Neuronal stem cell (in vitro differentiated cells): ENCODE data around the gene SNRNP200.

ENCODE experiments used
- DNase-seq: peaks from one replicate; pipeline ENCODE4 v3.0.0-alpha.2; 2013; ENCODE audit warnings: low spot score
- H2AFZ ChIP-seq: one replicate; pipeline ENCODE4 v1.6.1; 2013; ENCODE audit warnings: mild to moderate bottlenecking, low read length, inconsistent platforms
- H2AK5ac ChIP-seq: 2 replicates; pipeline ENCODE4 v1.6.1; 2013; ENCODE audit warnings: low read depth, mild to moderate bottlenecking, inconsistent platforms, low read length, moderate library complexity, mixed read lengths
- H2BK120ac ChIP-seq: 2 replicates; pipeline ENCODE4 v1.6.1; 2013; ENCODE audit warnings: low read depth, mild to moderate bottlenecking, inconsistent platforms, low read length, moderate library complexity, mixed read lengths
- H2BK12ac ChIP-seq: one replicate; pipeline ENCODE4 v1.6.1; 2013; ENCODE audit warnings: low read length, inconsistent platforms
- H2BK15ac ChIP-seq: 2 replicates; pipeline ENCODE4 v1.6.1; 2013; ENCODE audit warnings: mild to moderate bottlenecking, low read length, inconsistent platforms, mixed read lengths
- H2BK5ac ChIP-seq: one replicate; pipeline ENCODE4 v1.6.1; 2013; ENCODE audit warnings: inconsistent platforms, mild to moderate bottlenecking, low read length, moderate library complexity
- H3K14ac ChIP-seq: one replicate; pipeline ENCODE4 v1.6.1; 2013; ENCODE audit warnings: low read length, inconsistent platforms
- H3K18ac ChIP-seq: 2 replicates; pipeline ENCODE4 v1.6.1; 2013; ENCODE audit warnings: low read length, inconsistent platforms
- H3K23ac ChIP-seq: 2 replicates; pipeline ENCODE4 v1.6.1; 2013; ENCODE audit warnings: low read depth, mild to moderate bottlenecking, mixed read lengths, low read length, inconsistent platforms; ENCODE audit not compliant: poor library complexity
- H3K27ac ChIP-seq: replicated peaks from 3 replicates; pipeline ENCODE4 v1.5.1; 2013; ENCODE audit warnings: low read length, inconsistent platforms
- H3K27me3 ChIP-seq, 3 experiments: 2 replicates each; pipeline ENCODE4 v1.6.1; 2013; ENCODE audit warnings: low read length in 3 of 3, mild to moderate bottlenecking in 2 of 3, inconsistent platforms in 1 of 3, low read depth in 1 of 3, mixed read lengths in 1 of 3, moderate library complexity in 1 of 3; ENCODE audit not compliant: control insufficient read depth in 3 of 3, insufficient read depth in 3 of 3
- H3K36me3 ChIP-seq, 2 donors: replicated peaks in 1 of 2; 2 replicates each; pipeline ENCODE4 v1.6.1; 2013; ENCODE audit warnings: low read length in 2 of 2; ENCODE audit not compliant: control insufficient read depth in 2 of 2, insufficient read depth in 2 of 2
- H3K4ac ChIP-seq: 2 replicates; pipeline ENCODE4 v1.6.1; 2013; ENCODE audit warnings: inconsistent platforms, mild to moderate bottlenecking, low read length, moderate library complexity
- H3K4me1 ChIP-seq, 2 donors: 1 replicate in 1 of 2; 2 replicates in 1 of 2; pipeline ENCODE4 v1.6.1; 2013; ENCODE audit warnings: low read length in 2 of 2, low read depth in 1 of 2; ENCODE audit not compliant: control insufficient read depth in 2 of 2, insufficient read depth in 1 of 2
- H3K4me2 ChIP-seq: one replicate; pipeline ENCODE4 v1.6.1; 2013; ENCODE audit warnings: mild to moderate bottlenecking, low read length, inconsistent platforms; ENCODE audit not compliant: insufficient read depth, poor library complexity, severe bottlenecking
- H3K4me3 ChIP-seq, 2 donors: 2 replicates each; pipeline ENCODE4 v1.5.1; 2013; ENCODE audit warnings: low read length in 2 of 2, mild to moderate bottlenecking in 2 of 2, inconsistent platforms in 1 of 2, moderate library complexity in 1 of 2
- H3K79me1 ChIP-seq: one replicate; pipeline ENCODE4 v1.6.1; 2013; ENCODE audit warnings: low read depth, mild to moderate bottlenecking, inconsistent platforms, low read length, moderate library complexity
- H3K9ac ChIP-seq: one replicate; pipeline ENCODE4 v1.6.1; 2013; ENCODE audit warnings: mild to moderate bottlenecking, low read depth, low read length, inconsistent platforms; ENCODE audit not compliant: poor library complexity
- H3K9me3 ChIP-seq, 2 donors: replicated peaks in 1 of 2; 2 replicates each; pipeline versions ENCODE3 to v1.6.1; 2013; ENCODE audit warnings: low read length in 2 of 2, mild to moderate bottlenecking in 2 of 2, inconsistent platforms in 1 of 2, low read depth in 1 of 2, mixed read lengths in 1 of 2, moderate library complexity in 1 of 2; ENCODE audit not compliant: control insufficient read depth in 2 of 2, insufficient read depth in 1 of 2
- H4K8ac ChIP-seq: one replicate; pipeline ENCODE4 v1.6.1; 2013; ENCODE audit warnings: low read depth, mild to moderate bottlenecking, inconsistent platforms, low read length, moderate library complexity
- H4K91ac ChIP-seq: one replicate; pipeline ENCODE4 v1.6.1; 2013; ENCODE audit warnings: low read length, low read depth, mild to moderate bottlenecking, inconsistent platforms; ENCODE audit not compliant: poor library complexity
- WGBS, 2 donors: extraction: QIAGEN DNeasy Blood & Tissue Kit; methylation state at CpG; one replicate each; pipeline ENCODE4 v1.1.7; 2013; ENCODE audit warnings: missing lambda C conversion rate in 2 of 2, mixed read lengths in 1 of 2; ENCODE audit not compliant: insufficient read length in 2 of 2, insufficient replicate concordance in 1 of 2; ENCODE audit errors: extremely low coverage in 2 of 2; 5-methylcytosine and 5-hydroxymethylcytosine counted together

SNRNP200 gene

DNA sequence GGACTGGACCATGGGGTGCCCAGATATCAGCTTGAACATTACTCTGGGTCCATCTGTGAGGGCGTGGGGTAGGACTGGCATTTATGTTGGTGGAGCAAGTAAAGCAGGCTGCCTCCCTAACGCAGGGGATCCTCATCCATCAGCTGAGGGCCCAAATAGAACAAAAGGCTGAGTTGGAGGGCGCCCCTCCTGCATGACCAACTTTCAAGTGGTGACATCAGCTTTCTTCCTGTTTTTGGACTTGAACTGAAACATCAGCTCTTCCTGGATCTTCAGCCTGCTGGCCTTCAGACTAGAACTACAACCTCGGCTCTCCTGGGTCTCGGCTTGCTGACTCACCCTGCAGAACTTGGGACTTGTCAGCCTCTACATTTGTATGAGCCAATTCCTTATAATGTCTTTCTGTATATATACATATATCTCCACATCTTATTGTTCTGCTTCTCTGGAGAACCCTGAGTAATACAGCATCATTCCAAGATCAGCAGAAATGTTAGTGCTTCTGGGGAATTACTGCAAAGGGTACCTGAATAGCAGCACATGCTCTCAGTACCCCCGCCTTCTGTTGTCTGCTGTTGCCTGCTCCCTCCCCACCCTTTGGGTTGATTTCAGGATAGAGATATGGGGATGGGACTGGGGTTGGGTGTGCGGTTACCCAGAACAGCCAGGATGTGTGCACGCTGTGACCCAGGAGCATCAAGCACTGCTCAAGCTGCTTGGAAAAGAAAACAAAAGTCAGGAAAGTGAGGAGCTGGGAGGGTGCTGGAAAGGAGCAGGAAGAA is 59.5 kb downstream of the SNRNP200 start:
- Histone ChIP-seq H3K79me1 (no peaks in the 10 kb centered on the region), H3K27me3 (no peaks in the 10 kb centered on the region), H3K18ac (no peak overlapping the region), H3K4ac (no peak overlapping the region), H4K8ac (no peak overlapping the region), H3K23ac (no peak overlapping the region), H2BK120ac (no peak overlapping the region), H2BK12ac (no peak overlapping the region), H3K9ac (no peak overlapping the region), H3K36me3 (peaks cover 5 to 9% of the 10 kb centered on the region in 2 donors), H3K4me1 (peaks cover 0 to 3% of the 10 kb centered on the region in 2 donors), H3K14ac (no peak overlapping the region), H2BK15ac (no peak overlapping the region), H4K91ac (no peak overlapping the region), H2AK5ac (no peak overlapping the region), H3K27ac (no peak overlapping the region), H3K4me3 (no peak overlapping the region), H3K4me2 (no peak overlapping the region), H2BK5ac (no peak overlapping the region), H3K9me3 (peaks cover 2 to 3% of the 10 kb centered on the region in 2 donors), H2AFZ (no peak overlapping the region)
- no peak for DNase-seq
- no CpG with 5 or more reads among the region's 8 CpGs for WGBS, 2 donors

DNA sequence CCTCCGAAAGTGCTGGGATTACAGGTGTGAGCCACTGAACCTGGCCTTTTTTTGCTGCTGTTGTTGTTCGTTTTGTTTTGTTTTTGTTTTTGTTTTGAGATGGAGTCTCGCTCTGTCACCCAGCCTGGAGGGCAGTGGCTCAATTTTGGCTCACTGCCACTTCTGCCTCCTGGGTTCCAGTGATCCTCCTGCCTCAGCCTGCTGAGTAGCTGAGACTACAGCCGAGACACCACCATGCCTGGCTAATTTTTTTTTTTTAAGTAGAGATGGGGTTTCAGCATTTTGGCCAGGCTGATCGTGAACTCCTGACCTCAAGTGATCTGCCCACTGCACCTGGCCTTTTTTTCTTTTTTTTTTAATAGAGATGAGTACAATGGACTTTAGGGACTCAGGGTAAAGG is 61.5 kb downstream of the SNRNP200 start:
- Histone ChIP-seq H2BK5ac (no peak overlapping the region), H4K91ac (no peak overlapping the region), H3K9me3 (peaks cover 2 to 3% of the 10 kb centered on the region in 2 donors), H3K4me3 (no peak overlapping the region), H2AK5ac (no peak overlapping the region), H3K23ac (no peak overlapping the region), H2AFZ (no peak overlapping the region), H3K4me1 (peaks cover 0 to 3% of the 10 kb centered on the region in 2 donors), H2BK15ac (no peak overlapping the region), H3K14ac (no peak overlapping the region), H3K27ac (no peak overlapping the region), H4K8ac (no peak overlapping the region), H3K4ac (no peak overlapping the region), H3K9ac (no peak overlapping the region), H2BK120ac (no peak overlapping the region), H3K18ac (no peak overlapping the region), H2BK12ac (no peak overlapping the region), H3K27me3 (no peaks in the 10 kb centered on the region), H3K79me1 (no peaks in the 10 kb centered on the region), H3K4me2 (no peak overlapping the region), H3K36me3 (peaks cover 0 to 2% of the 10 kb centered on the region in 2 donors)
- DNase-seq, result no peak
- WGBS, 2 donors, result no CpG with 5 or more reads among the region's 5 CpGs

DNA sequence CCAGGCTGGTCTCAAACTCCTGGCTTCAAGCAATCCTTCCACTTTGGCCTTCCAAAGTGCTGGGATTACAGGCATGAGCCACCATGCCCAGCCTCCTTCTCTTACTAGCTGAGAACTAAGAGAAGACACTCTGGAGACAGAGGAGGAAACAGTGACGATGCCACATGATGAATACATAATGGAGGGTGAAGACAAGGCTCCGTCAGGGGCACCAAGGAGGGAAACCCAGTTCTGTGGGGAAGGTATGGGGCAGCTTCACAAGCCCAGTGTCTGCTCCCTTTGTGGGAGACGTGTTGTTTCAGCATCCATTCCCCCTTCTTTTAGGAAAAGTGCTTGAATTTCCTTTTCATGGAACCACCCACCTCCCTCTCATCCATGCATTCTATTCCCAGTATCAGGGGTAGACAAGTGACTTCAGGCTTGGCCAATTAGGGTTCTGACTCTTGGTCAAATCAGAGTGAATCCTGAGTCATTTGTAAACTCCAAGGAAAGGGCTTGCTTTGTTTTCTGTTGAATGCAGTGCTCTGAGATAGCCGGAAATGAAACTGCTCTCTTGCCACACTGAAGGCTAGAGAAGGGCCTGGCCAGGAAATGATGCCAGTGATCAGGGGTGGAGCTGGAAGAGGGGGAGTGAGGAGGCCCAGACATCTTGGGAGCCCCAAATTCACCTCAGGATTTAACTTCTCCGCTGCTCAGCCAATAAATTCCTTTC is 63.3 kb downstream of the SNRNP200 start:
- no peak for DNase-seq
- WGBS, 2 donors, result no CpG with 5 or more reads among the region's 5 CpGs

DNA sequence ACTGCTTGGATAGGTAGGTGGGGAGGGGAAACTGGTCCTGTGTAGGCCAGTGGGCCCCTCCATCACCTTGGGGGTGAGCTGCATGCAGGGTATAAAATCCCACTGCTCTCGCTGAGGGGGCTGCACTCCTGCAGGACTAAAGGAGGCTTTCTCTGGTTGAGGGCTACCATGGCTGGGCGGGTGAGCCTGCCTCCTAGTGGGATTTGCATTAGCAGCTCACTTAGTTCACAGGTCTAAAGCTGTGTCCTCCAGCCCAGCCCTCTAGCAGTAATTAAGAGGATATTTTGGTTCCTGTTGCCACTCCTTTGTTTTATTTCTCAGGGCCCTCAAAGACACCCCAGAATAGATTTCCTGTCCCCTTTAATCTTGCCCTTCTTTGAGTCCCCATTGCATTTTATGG is 64.1 kb downstream of the SNRNP200 start:
- H3K36me3 ChIP-seq, result peaks cover 0 to 2% of the 10 kb centered on the region in 2 donors
- no peak overlapping the region for H4K91ac ChIP-seq
- no peaks in the 10 kb centered on the region for H3K4me1 ChIP-seq
- H2AFZ ChIP-seq, result no peak overlapping the region
- no peak overlapping the region for H3K18ac ChIP-seq
- no peak overlapping the region for H3K14ac ChIP-seq
- no peak overlapping the region for H3K4ac ChIP-seq
- no CpG with 5 or more reads among the region's 2 CpGs for WGBS, 2 donors
- H3K4me3 ChIP-seq, result no peak overlapping the region
- H3K9me3 ChIP-seq, result peaks cover 0 to 3% of the 10 kb centered on the region in 2 donors
- H3K9ac ChIP-seq, result no peak overlapping the region
- H3K79me1 ChIP-seq, result no peaks in the 10 kb centered on the region
- DNase-seq, result no peak
- no peak overlapping the region for H2BK15ac ChIP-seq
- no peak overlapping the region for H3K4me2 ChIP-seq
- no peak overlapping the region for H2AK5ac ChIP-seq
- H2BK12ac ChIP-seq, result no peak overlapping the region
- no peaks in the 10 kb centered on the region for H3K27me3 ChIP-seq
- H4K8ac ChIP-seq, result no peak overlapping the region
- no peak overlapping the region for H3K23ac ChIP-seq
- no peak overlapping the region for H3K27ac ChIP-seq
- no peak overlapping the region for H2BK120ac ChIP-seq
- no peak overlapping the region for H2BK5ac ChIP-seq

More for the DNA sequence above, 63.3 kb downstream of the SNRNP200 start:
- no peak overlapping the region for H2BK5ac ChIP-seq
- H3K18ac ChIP-seq, result no peak overlapping the region
- H2AK5ac ChIP-seq, result no peak overlapping the region
- no peak overlapping the region for H4K91ac ChIP-seq
- H3K4me3 ChIP-seq, result no peak overlapping the region
- no peaks in the 10 kb centered on the region for H3K79me1 ChIP-seq
- no peak overlapping the region for H4K8ac ChIP-seq
- no peak overlapping the region for H3K4me2 ChIP-seq
- H3K14ac ChIP-seq, result no peak overlapping the region
- no peak overlapping the region for H3K9ac ChIP-seq
- no peak overlapping the region for H3K4ac ChIP-seq
- H2AFZ ChIP-seq, result no peak overlapping the region
- peaks cover 2 to 3% of the 10 kb centered on the region in 2 donors for H3K9me3 ChIP-seq
- no peak overlapping the region for H2BK15ac ChIP-seq
- no peak overlapping the region for H2BK12ac ChIP-seq
- H2BK120ac ChIP-seq, result no peak overlapping the region
- H3K27me3 ChIP-seq, result no peaks in the 10 kb centered on the region
- no peak overlapping the region for H3K27ac ChIP-seq
- peaks cover 0 to 2% of the 10 kb centered on the region in 2 donors for H3K36me3 ChIP-seq
- no peak overlapping the region for H3K23ac ChIP-seq
- peaks cover 0 to 3% of the 10 kb centered on the region in 2 donors for H3K4me1 ChIP-seq
